Caco-2 (cell line): ENCODE results near the gene C1D. TPM values are rescaled to one million over a fixed set of nuclear protein-coding genes. Genes with fewer than 3 reads are reported as not detected.

Experiments used
- BruUV-seq: library from RNA; stranded (reverse); fragments of 400-500 nt; replicated peaks from 2 replicates; lab custom pipeline; 2021; lab: Mats Ljungman, UMichigan
- CTCF ChIA-PET: fragments of 300-600 bp; sonication (Branson Sonifier 250); formaldehyde crosslinking; loops from one replicate; lab custom pipeline; 2022; ENCODE audit warnings: antibody characterized with exemption; lab: Charles Lee
- POLR2A ChIA-PET: fragments of 300-600 bp; sonication (Branson Sonifier 250); formaldehyde crosslinking; loops from one replicate; lab custom pipeline; 2022; ENCODE audit warnings: antibody characterized with exemption; lab: Charles Lee
- DNase-seq, 2 experiments: peaks; one replicate each; pipeline versions ENCODE4 v3.0.0 to v3.0.0-alpha.2; 2020 to 2022
- H3K27me3 ChIP-seq: replicated peaks from 2 replicates; pipeline ENCODE4 v1.6.0; 2011; ENCODE audit warnings: low read length; ENCODE audit not compliant: control insufficient read depth, insufficient read depth
- H3K36me3 ChIP-seq: 2 replicates; pipeline ENCODE4 v1.5.1; 2011; ENCODE audit warnings: low read length; ENCODE audit not compliant: control insufficient read depth, insufficient read depth
- H3K4me1 ChIP-seq: fragments of 250-450 bp; sonication (Bioruptor Pico); 2 replicates; pipeline ENCODE4 v1.5.1; 2020; ENCODE audit warnings: mild to moderate bottlenecking
- H3K4me3 ChIP-seq: 2 replicates; pipeline ENCODE4 v1.5.1; 2011; ENCODE audit warnings: low read depth, mild to moderate bottlenecking, control low read depth, low read length
- H3K9me3 ChIP-seq: fragments of 250-450 bp; sonication (Bioruptor Pico); 2 replicates; pipeline ENCODE4 v1.5.1; 2020; ENCODE audit warnings: mild to moderate bottlenecking, moderate library complexity
- H3K27ac Mint-ChIP-seq: one replicate; pipeline ENCODE4 v1.8.0; 2022; ENCODE audit warnings: mixed read lengths; ENCODE audit not compliant: unreplicated experiment
- H3K27me3 Mint-ChIP-seq: one replicate; pipeline ENCODE4 v1.8.0; 2022; ENCODE audit warnings: mixed read lengths; ENCODE audit not compliant: insufficient read depth, unreplicated experiment
- H3K36me3 Mint-ChIP-seq: one replicate; pipeline ENCODE4 v1.8.0; 2022; ENCODE audit warnings: mild to moderate bottlenecking, mixed read lengths; ENCODE audit not compliant: insufficient read depth, unreplicated experiment
- H3K4me1 Mint-ChIP-seq: one replicate; pipeline ENCODE4 v1.8.0; 2022; ENCODE audit warnings: low read depth, mixed read lengths; ENCODE audit not compliant: unreplicated experiment
- H3K4me3 Mint-ChIP-seq: one replicate; pipeline ENCODE4 v1.8.0; 2022; ENCODE audit warnings: mild to moderate bottlenecking, moderate library complexity, mixed read lengths; ENCODE audit not compliant: unreplicated experiment
- H3K9me3 Mint-ChIP-seq: one replicate; pipeline ENCODE4 v1.8.0; 2022; ENCODE audit warnings: mixed read lengths; ENCODE audit not compliant: unreplicated experiment
- intact Hi-C: fragments of 100-400 bp; cut with micrococcal nuclease; formaldehyde crosslinking; loops from one replicate; pipeline ENCODE4 v1.10.0; 2022; ENCODE audit not compliant: unreplicated experiment
- total RNA-seq: library from RNA; stranded (reverse); gene quantifications from 2 replicates; pipeline ENCODE4 v1.2.3, GENCODE V29; 2022
- TF ChIP-seq, protein P1 (sequence below), 2 experiments: fragments of 200-600 bp in 1 of 2; IDR thresholded peaks; 1 replicate in 1 of 2; 2 replicates in 1 of 2; pipeline versions ENCODE4 v1.5.1 to v1.8.0; 2011 to 2022; ENCODE audit warnings: antibody characterized with exemption in 1 of 2, control low read depth in 1 of 2, inconsistent platforms in 1 of 2, low read depth in 1 of 2, low read length in 1 of 2, mild to moderate bottlenecking in 1 of 2, moderate library complexity in 1 of 2; ENCODE audit not compliant: insufficient read depth in 1 of 2, severe bottlenecking in 1 of 2, unreplicated experiment in 1 of 2

The C1D gene
- total RNA-seq, 1 experiment from 2014 or later = 23.7 TPM

DNA sequence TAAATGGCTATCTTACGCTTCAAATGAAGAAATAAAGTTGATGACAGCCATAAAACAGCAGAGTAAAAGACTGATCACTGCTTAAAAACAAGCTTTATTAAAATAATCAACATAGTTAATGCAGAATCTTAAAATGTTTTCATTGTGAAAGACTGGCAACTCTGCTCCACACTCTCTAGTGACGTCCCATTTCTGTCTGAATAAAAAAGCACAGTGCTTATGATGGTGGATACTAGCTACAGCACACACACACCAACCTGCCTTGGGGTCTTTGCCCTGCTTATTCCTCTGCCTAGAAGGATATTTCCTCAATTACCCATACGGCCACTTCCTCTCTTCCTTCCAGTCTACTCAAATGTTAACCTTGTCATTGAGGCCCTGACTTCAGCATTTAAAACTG is 19.1 kb downstream of the C1D start:
- no peaks in the 10 kb centered on the region for H3K27me3 ChIP-seq
- no peaks in the 10 kb centered on the region for H3K36me3 ChIP-seq
- no peaks in the 10 kb centered on the region for H3K27me3 Mint-ChIP-seq
- no peaks in the 10 kb centered on the region for H3K4me1 ChIP-seq
- H3K4me1 Mint-ChIP-seq = peaks cover 6% of the 10 kb centered on the region
- H3K4me3 Mint-ChIP-seq = no peak overlapping the region
- no TSS peak for BruUV-seq
- H3K4me3 ChIP-seq = no peak overlapping the region
- ChIA-PET POLR2A (no interaction called here), CTCF (no interaction called here)
- H3K9me3 ChIP-seq = no peaks in the 10 kb centered on the region
- H3K9me3 Mint-ChIP-seq = no peaks in the 10 kb centered on the region
- peaks cover 11% of the 10 kb centered on the region for H3K36me3 Mint-ChIP-seq
- DNase-seq = no peak
- intact Hi-C loops = no loop called here
- no peak overlapping the region for H3K27ac Mint-ChIP-seq
- TF ChIP-seq, protein P1, sequence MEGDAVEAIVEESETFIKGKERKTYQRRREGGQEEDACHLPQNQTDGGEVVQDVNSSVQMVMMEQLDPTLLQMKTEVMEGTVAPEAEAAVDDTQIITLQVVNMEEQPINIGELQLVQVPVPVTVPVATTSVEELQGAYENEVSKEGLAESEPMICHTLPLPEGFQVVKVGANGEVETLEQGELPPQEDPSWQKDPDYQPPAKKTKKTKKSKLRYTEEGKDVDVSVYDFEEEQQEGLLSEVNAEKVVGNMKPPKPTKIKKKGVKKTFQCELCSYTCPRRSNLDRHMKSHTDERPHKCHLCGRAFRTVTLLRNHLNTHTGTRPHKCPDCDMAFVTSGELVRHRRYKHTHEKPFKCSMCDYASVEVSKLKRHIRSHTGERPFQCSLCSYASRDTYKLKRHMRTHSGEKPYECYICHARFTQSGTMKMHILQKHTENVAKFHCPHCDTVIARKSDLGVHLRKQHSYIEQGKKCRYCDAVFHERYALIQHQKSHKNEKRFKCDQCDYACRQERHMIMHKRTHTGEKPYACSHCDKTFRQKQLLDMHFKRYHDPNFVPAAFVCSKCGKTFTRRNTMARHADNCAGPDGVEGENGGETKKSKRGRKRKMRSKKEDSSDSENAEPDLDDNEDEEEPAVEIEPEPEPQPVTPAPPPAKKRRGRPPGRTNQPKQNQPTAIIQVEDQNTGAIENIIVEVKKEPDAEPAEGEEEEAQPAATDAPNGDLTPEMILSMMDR (IDR thresholded peaks at IDR 0.05; ENCODE audit: insufficient read depth in 1 of 2, low read depth in 1 of 2, low read length in 1 of 2, severe bottlenecking in 1 of 2, unreplicated experiment in 1 of 2) = no peak

DNA sequence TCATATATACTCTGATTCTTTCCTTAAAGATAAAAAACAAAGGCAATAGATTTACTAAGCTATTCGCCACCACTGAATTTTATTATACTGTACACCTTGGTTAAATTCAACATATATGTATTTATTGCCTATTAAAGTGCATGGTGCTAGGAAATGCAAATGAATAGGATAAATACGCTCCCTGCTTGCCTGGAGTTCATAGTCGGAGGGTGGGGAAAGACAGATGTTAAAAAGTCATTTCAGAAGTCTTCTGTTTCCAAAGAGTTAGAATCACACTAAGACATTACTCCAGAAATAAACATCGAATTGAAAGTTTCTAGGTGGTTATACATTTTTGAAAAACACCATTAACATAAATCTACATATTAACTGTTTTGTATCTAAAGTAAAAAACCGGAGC is 19.8 kb downstream of the C1D start:
- H3K4me1 ChIP-seq = no peaks in the 10 kb centered on the region
- no peaks in the 10 kb centered on the region for H3K9me3 ChIP-seq
- Mint-ChIP-seq H3K9me3 (no peaks in the 10 kb centered on the region), H3K4me1 (peaks cover 6% of the 10 kb centered on the region), H3K27me3 (no peaks in the 10 kb centered on the region), H3K4me3 (no peak overlapping the region), H3K27ac (no peak overlapping the region), H3K36me3 (peaks cover 11% of the 10 kb centered on the region)
- no peak for DNase-seq
- H3K27me3 ChIP-seq = no peaks in the 10 kb centered on the region
- no TSS peak for BruUV-seq
- POLR2A ChIA-PET = no interaction called here
- intact Hi-C loops = no loop called here
- CTCF ChIA-PET = no interaction called here
- no peaks in the 10 kb centered on the region for H3K36me3 ChIP-seq
- H3K4me3 ChIP-seq = no peak overlapping the region
- TF ChIP-seq, protein P1 (IDR thresholded peaks at IDR 0.05; ENCODE audit: insufficient read depth in 1 of 2, low read depth in 1 of 2, low read length in 1 of 2, severe bottlenecking in 1 of 2, unreplicated experiment in 1 of 2) = no peak

DNA sequence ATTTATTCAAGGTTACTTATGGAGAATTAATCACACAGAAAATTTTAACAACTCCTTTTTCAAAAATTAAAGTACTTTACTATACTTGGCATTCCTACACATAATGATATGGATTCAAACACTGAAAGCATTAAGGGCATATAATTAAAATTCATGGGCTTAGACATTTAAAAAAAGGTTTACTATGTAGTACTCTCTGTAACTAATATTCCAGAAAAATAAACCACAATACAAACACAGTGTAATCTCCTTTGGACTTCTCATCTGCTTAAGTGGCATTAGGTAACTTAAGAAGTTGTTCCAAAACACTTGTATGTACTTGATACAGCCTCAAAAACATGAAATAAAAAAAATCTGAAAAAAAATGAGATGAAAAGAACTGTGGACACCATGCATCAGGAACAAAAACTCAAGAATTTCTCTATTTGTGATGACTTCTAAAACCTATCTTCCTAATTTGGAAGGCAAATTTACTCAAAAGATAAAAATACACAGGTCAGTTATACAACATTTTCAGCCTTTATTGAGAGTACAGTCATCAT is 21.0 kb downstream of the C1D start:
- intact Hi-C loops = no loop called here

More for the DNA sequence above, 21.0 kb downstream of the C1D start:
- H3K36me3 Mint-ChIP-seq = peaks cover 11% of the 10 kb centered on the region
- no peak overlapping the region for H3K27ac Mint-ChIP-seq
- H3K27me3 Mint-ChIP-seq = no peaks in the 10 kb centered on the region
- Histone ChIP-seq H3K27me3 (no peaks in the 10 kb centered on the region), H3K4me3 (no peak overlapping the region), H3K9me3 (no peaks in the 10 kb centered on the region), H3K4me1 (no peaks in the 10 kb centered on the region), H3K36me3 (no peaks in the 10 kb centered on the region)
- ChIA-PET POLR2A (no interaction called here), CTCF (no interaction called here)
- H3K4me3 Mint-ChIP-seq = no peak overlapping the region
- H3K9me3 Mint-ChIP-seq = no peaks in the 10 kb centered on the region
- BruUV-seq = no TSS peak
- DNase-seq = no peak
- H3K4me1 Mint-ChIP-seq = peaks cover 6% of the 10 kb centered on the region
- TF ChIP-seq, protein P1 (IDR thresholded peaks at IDR 0.05; ENCODE audit: insufficient read depth in 1 of 2, low read depth in 1 of 2, low read length in 1 of 2, severe bottlenecking in 1 of 2, unreplicated experiment in 1 of 2) = no peak
